Sigmoid colon (tissue), 4 donors: ENCODE results near the gene COL23A1.

Experiments used
- EP300 ChIP-seq, 4 donors: sonication (generic); formaldehyde crosslinking; IDR thresholded peaks; one replicate each; pipeline ENCODE4 v1.6.1; 2017; ENCODE audit warnings: antibody characterized with exemption in 4 of 4
- TF ChIP-seq, protein P1 (sequence below), 4 experiments: fragments of 450-650 bp in 3 of 4; fragments of 200-600 bp in 1 of 4; IDR thresholded peaks; one replicate each; pipeline ENCODE4 v1.5.1; 2016 to 2019; ENCODE audit warnings: antibody characterized with exemption in 4 of 4, mild to moderate bottlenecking in 3 of 4, moderate library complexity in 2 of 4

DNA sequence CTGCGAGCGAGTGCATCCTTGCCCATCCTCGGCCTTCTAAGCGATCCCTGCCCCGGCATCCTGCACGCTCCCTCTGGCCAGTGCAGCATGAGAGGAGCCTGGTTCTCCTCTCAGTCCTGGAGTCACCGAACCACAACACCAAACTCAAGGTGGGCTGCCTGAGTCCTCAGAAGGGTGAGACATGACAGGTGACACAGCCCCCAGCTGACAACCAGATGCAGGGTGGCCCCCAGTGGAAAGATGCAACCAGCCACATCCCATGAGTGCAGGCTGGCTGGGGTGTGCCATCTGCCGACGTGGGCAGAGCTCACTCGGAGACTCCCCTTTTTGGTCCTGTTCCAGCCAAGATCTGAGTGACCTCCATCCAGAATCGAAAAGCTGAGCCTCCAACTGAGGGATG is 58.4 kb downstream of the COL23A1 start:
- TF ChIP-seq, protein P1, sequence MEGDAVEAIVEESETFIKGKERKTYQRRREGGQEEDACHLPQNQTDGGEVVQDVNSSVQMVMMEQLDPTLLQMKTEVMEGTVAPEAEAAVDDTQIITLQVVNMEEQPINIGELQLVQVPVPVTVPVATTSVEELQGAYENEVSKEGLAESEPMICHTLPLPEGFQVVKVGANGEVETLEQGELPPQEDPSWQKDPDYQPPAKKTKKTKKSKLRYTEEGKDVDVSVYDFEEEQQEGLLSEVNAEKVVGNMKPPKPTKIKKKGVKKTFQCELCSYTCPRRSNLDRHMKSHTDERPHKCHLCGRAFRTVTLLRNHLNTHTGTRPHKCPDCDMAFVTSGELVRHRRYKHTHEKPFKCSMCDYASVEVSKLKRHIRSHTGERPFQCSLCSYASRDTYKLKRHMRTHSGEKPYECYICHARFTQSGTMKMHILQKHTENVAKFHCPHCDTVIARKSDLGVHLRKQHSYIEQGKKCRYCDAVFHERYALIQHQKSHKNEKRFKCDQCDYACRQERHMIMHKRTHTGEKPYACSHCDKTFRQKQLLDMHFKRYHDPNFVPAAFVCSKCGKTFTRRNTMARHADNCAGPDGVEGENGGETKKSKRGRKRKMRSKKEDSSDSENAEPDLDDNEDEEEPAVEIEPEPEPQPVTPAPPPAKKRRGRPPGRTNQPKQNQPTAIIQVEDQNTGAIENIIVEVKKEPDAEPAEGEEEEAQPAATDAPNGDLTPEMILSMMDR (IDR thresholded peaks at IDR 0.05): no peak
- no peak for TF ChIP-seq EP300 (IDR thresholded peaks at IDR 0.05)
